Measurements from ENCODE around the gene HSPB2. TPM values are rescaled to one million over a fixed set of nuclear protein-coding genes. Genes with fewer than 3 reads are reported as not detected.
"Not testable (repeated sequence)": the region's sequence is repeated elsewhere in the genome, so short reads cannot be mapped to it uniquely, and the experiment has no call there.

Gene HSPB2
- total RNA-seq, 1 donor from 2014 or later, result not detected

DNA sequence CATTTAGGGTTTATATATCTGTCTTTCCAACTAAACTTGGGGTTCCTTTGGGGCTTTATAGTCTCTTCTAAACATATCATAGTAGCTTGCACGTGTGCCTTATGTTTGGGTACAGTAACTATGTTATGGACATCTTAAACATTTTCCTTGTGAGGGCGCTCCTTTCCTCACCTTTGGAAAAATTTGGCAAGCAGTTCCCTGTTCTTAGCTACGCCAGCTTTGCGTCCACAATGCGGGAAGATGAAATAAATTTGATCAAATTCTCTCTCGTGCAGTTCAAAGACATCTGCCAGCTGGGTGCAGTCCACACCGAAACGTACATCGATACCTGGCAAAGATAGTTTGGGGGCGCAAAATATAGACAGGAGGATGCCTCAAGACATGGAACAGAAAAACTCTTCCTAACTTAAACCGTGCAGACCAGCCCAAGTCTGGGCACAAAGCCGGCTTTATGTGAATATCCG lies 34.1 kb upstream of the HSPB2 start:
- Mint-ChIP-seq H3K9me3 (ENCODE audit: low read depth) (no peaks in the 10 kb centered on the region), H3K4me1 (ENCODE audit: low read depth) (peaks cover 10% of the 10 kb centered on the region), H3K27ac (peak overlapping the region; percentile 100), H3K27me3 (no peaks in the 10 kb centered on the region), H3K4me3 (ENCODE audit: low read depth) (peak overlapping the region; percentile 94), H3K36me3 (ENCODE audit: insufficient read depth) (peaks cover 4% of the 10 kb centered on the region)
- TF ChIP-seq, protein P1, sequence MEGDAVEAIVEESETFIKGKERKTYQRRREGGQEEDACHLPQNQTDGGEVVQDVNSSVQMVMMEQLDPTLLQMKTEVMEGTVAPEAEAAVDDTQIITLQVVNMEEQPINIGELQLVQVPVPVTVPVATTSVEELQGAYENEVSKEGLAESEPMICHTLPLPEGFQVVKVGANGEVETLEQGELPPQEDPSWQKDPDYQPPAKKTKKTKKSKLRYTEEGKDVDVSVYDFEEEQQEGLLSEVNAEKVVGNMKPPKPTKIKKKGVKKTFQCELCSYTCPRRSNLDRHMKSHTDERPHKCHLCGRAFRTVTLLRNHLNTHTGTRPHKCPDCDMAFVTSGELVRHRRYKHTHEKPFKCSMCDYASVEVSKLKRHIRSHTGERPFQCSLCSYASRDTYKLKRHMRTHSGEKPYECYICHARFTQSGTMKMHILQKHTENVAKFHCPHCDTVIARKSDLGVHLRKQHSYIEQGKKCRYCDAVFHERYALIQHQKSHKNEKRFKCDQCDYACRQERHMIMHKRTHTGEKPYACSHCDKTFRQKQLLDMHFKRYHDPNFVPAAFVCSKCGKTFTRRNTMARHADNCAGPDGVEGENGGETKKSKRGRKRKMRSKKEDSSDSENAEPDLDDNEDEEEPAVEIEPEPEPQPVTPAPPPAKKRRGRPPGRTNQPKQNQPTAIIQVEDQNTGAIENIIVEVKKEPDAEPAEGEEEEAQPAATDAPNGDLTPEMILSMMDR (IDR thresholded peaks at IDR 0.05; ENCODE audit: unreplicated experiment), result no peak
- DNase-seq (ENCODE audit: low spot score, unreplicated experiment), result no peak

DNA sequence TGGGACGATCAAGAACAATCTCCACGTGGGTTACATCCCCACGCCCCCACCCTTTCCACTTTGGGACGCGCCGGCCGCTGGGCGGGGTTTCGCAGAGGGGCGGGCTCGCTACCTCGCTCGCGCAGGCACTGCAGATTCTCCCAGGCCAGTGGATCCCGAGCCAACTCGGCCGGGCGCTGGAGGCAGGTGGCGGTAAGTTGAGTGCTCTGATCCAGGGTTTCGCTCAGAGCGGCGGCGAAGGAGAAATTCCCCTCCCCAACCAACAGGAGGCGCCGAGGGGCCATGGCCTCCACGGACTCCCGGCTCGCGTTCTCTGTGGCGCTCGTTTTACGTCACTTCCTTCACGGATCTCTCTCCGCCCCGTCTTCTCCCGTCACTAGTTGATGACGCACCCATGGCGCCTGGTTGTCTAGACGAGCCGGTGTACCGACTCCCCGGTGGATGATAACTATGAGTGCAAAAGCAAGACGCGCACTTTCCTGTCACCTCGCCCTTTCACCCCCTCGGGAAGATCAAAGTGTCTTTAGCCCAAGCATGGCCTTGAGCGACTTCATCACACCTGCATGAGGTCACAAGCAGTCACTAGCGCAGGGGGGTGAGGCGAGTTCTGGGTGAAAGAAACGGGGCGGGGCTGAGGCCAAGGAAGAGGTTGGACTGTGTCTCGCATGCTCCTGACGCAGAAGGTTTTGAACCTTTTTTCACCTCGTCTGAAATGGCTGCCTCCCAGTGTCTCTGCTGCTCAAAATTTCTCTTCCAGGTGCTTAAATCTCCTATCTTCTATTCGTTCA lies 33.5 kb upstream of the HSPB2 start, which contains the start of the genes CFAP68 and FDXACB1:
Gene CFAP68, plus strand, starts transcription at position 693 of the 788 bp plus-strand sequence. Its CDS starts 20 bp downstream, at position 713.
Gene FDXACB1, minus strand, starts transcription at position 317 of the 788 bp plus-strand sequence. Its CDS starts 33 bp downstream, at position 284.
- Mint-ChIP-seq H3K27me3 (no peaks in the 10 kb centered on the region), H3K27ac (peak within 1 kb of the TSS; percentile 100)
- TF ChIP-seq, protein P1 (IDR thresholded peaks at IDR 0.05; ENCODE audit: unreplicated experiment), result peak; percentile 95

GRCh38 chr11:111879637-111879960 lies 32.9 kb upstream of the HSPB2 start:
- H3K9me3 Mint-ChIP-seq (ENCODE audit: low read depth), result no peaks in the 10 kb centered on the region
- peaks cover 10% of the 10 kb centered on the region for H3K4me1 Mint-ChIP-seq (ENCODE audit: low read depth)
- TF ChIP-seq, protein P1 (IDR thresholded peaks at IDR 0.05; ENCODE audit: unreplicated experiment), result no peak
- H3K4me3 Mint-ChIP-seq (ENCODE audit: low read depth), result peak overlapping the region; percentile 94
- peaks cover 4% of the 10 kb centered on the region for H3K36me3 Mint-ChIP-seq (ENCODE audit: insufficient read depth)
- no peak for DNase-seq (ENCODE audit: low spot score, unreplicated experiment)
- peak overlapping the region; percentile 100 for H3K27ac Mint-ChIP-seq
- no peaks in the 10 kb centered on the region for H3K27me3 Mint-ChIP-seq

More for the DNA sequence above, 33.5 kb upstream of the HSPB2 start, which contains the start of the genes CFAP68 and FDXACB1:
- Mint-ChIP-seq H3K9me3 (ENCODE audit: low read depth) (no peaks in the 10 kb centered on the region), H3K4me3 (ENCODE audit: low read depth) (peak within 1 kb of the TSS; percentile 94), H3K36me3 (ENCODE audit: insufficient read depth) (peaks cover 4% of the 10 kb centered on the region), H3K4me1 (ENCODE audit: low read depth) (peaks cover 10% of the 10 kb centered on the region)
- DNase-seq (ENCODE audit: low spot score, unreplicated experiment), result peak; percentile 97

- no peaks in the 10 kb centered on the region for H3K27me3 Mint-ChIP-seq
- no peak overlapping the region for H3K4me3 Mint-ChIP-seq (ENCODE audit: low read depth)
- no peaks in the 10 kb centered on the region for H3K36me3 Mint-ChIP-seq (ENCODE audit: insufficient read depth)
- peaks cover 10% of the 10 kb centered on the region for H3K4me1 Mint-ChIP-seq (ENCODE audit: low read depth)
- TF ChIP-seq, protein P1 (IDR thresholded peaks at IDR 0.05; ENCODE audit: unreplicated experiment), result no peak
- DNase-seq (ENCODE audit: low spot score, unreplicated experiment), result no peak
- H3K9me3 Mint-ChIP-seq (ENCODE audit: low read depth), result no peaks in the 10 kb centered on the region
- H3K27ac Mint-ChIP-seq, result no peak overlapping the region
Measured at GRCh38 chr11:111882202-111882601, 30.3 kb upstream of the HSPB2 start.

DNA sequence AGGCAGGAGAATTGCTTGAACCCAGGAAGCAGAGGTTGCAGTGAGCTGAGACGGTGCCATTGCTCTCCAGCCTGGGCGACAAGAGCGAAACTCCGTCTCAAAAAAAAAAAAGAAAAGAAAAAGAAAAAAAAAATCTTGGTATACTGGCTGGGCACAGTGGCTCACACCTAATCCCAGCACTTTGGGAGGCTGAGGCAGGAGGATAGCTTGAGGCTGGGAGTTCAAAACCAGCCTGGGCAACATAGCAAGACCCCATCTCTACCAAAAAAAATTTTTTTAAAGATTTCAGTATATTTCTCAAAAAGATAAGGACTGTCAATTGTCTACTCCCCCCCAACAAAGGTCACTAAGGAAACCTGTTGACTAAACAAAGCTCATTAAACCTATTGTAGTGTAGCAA lies 27.5 kb upstream of the HSPB2 start:
- not testable (repeated sequence) for H3K9me3 Mint-ChIP-seq (ENCODE audit: low read depth); H3K27me3 Mint-ChIP-seq; H3K27ac Mint-ChIP-seq; H3K36me3 Mint-ChIP-seq (ENCODE audit: insufficient read depth); H3K4me3 Mint-ChIP-seq (ENCODE audit: low read depth); H3K4me1 Mint-ChIP-seq (ENCODE audit: low read depth); DNase-seq (ENCODE audit: low spot score, unreplicated experiment)
